GM18873 (cell line): ENCODE results near the gene KIF6.
"Not testable (repeated sequence)": the region's sequence is repeated elsewhere in the genome, so short reads cannot be mapped to it uniquely, and the experiment has no call there.

Experiments used
- ATAC-seq: cut with Tn5 transposase; IDR thresholded peaks from one replicate; pipeline ENCODE4 v1.9.1; 2021; ENCODE audit warnings: mild to moderate bottlenecking, moderate library complexity, moderate number of reproducible peaks; ENCODE audit not compliant: unreplicated experiment, low FRiP score

KIF6 gene

DNA sequence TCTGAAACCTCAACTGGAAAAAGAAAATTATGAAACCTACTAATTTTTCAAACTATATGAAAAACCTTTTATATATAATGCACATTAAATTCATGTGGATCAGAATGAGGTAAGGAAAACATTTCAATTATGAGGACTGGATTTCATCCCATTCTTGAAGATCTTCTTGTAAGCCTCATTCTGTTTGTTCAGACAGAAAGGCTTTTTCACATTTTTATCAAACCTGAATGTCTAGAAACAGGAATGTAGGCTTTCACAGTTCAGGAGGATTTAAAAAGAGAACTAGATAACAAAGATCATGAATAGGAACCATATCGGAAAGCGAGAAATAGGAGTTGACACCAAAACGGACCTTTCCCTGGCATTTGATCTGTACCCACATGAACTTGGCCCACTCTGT, 210.2 kb downstream of the KIF6 start:
- ATAC-seq = no peak

DNA sequence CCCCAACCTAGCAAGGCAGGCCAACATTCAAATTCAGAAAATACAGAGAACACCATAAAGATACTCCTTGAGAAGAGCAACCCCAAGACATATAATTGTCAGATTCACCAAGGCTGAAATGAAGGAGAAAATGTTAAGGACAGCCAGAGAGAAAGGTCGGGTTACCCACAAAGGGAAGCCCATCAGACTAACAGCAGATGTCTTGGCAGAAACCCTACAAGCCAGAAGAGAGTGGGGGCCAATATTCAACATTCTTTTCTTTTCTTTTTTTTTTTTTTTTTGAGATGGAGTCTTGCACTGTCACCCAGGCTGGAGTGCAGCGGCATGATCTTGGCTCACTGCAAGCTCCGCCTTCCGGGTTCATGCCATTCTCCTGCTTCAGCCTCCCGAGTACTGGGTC, 215.4 kb downstream of the KIF6 start:
- ATAC-seq = not testable (repeated sequence)

DNA sequence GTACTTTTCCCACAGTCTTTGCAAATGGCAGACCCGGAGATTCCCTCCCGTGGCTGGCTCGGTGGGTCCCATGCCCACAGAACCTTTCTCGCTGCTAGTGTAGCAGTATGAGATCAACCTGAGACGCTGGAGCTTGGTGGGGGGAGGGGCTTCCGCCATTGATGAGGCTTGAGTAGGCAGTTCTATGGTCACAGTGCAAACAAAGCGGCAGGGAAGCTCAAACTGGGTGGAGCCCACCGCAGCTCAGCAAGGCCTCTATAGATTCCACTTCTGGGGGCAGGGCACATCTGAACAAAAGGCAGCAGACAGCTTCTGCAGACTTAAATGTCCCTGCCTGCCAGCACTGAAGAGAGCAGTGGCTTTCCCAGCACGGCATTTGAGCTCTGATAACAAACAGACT, 216.7 kb downstream of the KIF6 start:
- ATAC-seq = no peak

DNA sequence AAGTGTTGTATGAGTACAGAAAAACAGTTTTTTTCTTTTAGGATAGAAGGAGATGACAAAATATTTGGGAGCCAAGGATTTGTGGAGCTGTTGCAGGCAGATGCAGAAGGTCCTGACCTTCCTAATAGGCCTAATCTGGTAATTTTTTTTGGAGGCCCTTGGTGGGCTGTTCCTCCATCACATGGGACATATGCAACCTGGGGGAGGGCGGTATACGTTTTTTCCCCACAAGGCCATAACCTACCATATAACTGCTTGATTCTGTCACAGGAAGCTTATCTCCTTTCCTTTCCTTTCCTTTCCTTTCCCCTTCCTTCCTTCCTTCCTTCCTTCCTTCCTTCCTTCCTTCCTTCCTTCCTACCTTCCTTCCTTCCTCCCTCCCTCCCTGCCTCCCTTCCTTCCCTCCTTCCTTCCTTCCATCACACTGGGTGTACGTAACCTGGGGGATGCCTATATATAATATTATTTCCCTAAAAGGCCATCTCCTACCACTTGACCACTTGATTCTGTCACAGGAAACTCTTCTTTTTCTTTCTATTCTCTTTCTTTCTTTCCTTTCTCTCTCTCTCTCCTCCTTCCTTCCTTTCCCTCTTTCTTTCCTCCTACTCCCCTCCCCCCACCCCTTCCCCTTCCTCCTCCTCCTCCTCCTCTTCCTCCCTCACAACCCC, 217.7 kb downstream of the KIF6 start:
- ATAC-seq = no peak

DNA sequence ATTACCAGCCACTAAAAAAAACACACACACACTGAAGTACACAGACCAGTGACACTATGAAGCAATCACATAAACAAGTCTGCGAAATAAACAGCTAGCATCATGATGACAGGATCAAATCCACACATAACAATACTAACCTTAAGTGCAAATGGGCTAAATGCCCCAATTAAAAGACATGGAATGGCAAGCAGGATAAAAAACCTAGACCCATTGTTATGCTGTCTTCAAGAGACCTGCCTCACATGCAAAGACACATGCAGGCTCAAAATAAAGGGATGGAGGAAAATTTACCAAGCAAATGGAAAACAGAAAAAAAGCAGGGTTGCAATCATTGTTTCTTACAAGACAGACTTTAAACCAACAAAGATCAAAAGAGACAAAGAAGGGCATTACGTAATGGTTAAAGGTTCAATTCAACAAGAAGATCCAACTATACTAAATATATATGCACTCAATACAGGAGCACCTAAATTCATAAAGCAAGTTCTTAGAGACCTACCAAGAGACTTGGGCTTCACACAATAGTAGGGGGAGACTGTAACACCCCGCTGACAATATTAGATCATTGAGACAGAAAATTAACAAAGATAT, 222.7 kb downstream of the KIF6 start:
- not testable (repeated sequence) for ATAC-seq

- ATAC-seq = no peak
These were observed 226.2 kb downstream of the KIF6 start for GRCh38 chr6:39499053-39499452.

DNA sequence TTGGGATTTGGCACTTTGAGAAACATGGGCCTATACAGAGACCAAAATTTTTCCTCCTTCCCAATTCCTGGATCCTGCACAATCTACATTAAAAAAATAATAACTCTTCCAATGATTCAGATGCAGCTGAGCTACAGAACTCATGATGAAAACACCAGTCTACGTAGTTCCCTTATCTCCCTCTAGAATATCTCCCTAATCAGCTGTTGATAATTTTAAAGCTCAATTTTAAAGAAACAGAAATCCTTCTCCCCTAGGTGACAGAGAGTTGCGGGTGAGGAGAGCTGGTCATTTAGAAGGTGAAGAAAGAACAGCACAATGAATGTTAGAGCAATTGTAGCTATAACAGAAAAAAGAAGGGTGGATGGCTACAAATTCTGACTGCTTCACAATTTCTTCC, 227.1 kb downstream of the KIF6 start:
- ATAC-seq = no peak

- ATAC-seq = no peak
These were observed 228.3 kb downstream of the KIF6 start for GRCh38 chr6:39496915-39497314.

DNA sequence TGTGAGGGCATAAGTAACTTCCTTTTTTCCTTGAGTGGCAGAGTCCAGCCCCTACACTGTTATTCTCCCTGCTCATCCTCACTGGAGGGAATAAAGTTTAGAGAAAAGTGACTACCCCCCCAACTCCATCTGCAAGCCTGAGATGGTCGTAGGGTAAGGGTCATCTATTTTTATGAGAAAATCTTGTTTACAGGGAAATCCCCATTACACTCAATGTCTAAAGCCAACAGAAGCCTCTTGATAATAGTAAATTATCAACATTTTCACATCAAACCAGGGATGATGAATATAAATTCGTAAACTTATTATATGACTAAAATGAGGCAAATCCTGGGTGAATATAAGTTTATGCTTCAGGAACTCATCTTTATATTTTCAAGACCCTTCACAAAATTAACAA, 228.8 kb downstream of the KIF6 start:
- ATAC-seq = no peak

DNA sequence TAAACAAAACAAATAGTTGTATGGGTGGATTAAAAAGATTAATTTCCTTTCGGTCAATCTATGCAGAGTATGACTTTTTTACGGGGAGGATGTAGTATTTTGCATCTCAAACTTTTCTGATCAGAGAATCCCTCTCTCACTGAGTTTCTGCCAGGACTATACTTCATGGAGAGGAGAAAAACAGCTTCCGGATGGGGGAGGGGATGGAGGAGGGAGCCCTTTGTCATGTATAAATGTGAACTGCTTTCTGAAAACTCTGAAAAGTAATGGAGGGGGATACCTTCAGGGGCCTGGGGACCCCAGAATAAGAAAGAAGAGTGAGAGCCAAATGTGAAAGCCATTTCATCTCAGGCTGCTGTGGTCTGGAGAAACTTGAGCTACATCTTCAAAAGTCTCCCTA, 229.6 kb downstream of the KIF6 start:
- no peak for ATAC-seq

- no peak for ATAC-seq
These were observed 230.2 kb downstream of the KIF6 start for GRCh38 chr6:39494998-39495397.

DNA sequence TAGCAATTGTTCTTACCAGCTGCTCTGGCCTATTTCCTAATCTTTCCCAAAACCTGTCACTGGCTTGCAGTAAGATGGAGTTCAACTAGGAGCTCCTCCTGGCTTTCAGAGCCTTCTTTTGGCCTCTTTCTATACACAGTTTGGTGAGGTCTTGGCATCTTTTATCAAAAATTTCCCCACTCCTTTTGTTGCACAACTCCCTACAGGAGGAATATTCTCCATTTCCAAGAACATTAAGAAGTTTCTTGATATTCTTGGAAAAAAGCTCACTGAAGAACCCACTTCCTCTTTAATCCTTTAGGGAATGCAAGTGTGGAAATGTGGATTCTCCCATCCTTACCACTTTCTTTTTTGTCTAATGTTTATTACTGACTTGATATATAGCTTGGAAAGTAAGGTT, 231.4 kb downstream of the KIF6 start:
- ATAC-seq = no peak

- ATAC-seq = no peak
These were observed 232.0 kb downstream of the KIF6 start for GRCh38 chr6:39493174-39493573.

DNA sequence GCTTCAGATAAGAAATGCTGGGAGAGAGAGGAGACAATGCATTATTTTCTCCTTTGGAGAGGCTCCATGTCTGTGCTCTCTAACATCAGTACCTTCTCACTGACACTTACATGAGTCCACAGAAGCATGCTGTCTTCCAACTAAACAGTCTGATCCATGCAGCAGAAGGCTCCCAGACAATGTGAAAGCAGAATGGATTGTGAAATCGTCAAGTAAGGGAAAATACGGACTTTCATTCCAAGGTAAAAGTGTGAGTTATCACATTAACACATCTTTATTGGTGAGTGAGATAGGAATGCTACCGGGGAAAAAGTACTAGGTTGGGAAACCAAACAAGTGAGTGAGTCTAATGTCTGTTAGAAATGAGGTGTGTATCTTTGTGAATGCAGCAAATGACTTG, 235.1 kb downstream of the KIF6 start:
- no peak for ATAC-seq

DNA sequence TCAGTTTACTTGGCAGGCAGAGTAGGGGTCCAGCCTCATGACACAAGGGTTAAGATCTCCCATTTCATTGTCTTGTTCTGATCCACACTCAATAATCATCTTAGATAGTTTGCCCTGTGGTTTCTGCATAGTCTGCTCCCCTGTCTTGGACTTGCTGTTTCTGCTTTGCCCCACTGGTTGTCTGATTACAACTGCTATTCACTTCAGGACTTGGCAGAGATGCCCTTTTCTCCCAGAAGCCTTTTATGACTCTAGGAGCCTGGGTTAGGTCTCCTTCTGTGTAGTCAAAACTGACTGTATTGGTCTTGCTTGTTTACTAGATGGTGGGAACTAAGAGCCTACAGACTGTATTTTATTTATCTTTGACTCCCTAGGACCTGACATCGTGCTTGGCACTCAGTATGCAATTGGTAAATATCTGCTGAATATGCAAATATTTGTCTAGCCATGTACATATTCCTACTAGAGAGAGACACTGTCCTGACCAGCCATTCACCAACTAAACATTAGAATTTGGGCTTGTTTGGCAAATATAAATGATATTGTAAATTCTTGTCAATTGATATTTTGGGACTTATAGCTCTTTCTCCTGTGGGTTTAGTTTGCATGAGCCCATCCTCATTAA, 236.8 kb downstream of the KIF6 start:
- no peak for ATAC-seq

- no peak for ATAC-seq
These were observed 240.9 kb downstream of the KIF6 start for GRCh38 chr6:39484276-39484675.

- ATAC-seq = not testable (repeated sequence)
These were observed 245.4 kb downstream of the KIF6 start for GRCh38 chr6:39479819-39480218.

- no peak for ATAC-seq
These were observed 248.5 kb downstream of the KIF6 start for GRCh38 chr6:39476670-39477069.

GRCh38 chr6:39476151-39476550, 249.1 kb downstream of the KIF6 start:
- no peak for ATAC-seq

GRCh38 chr6:39471954-39472659, 253.1 kb downstream of the KIF6 start:
- no peak for ATAC-seq

DNA sequence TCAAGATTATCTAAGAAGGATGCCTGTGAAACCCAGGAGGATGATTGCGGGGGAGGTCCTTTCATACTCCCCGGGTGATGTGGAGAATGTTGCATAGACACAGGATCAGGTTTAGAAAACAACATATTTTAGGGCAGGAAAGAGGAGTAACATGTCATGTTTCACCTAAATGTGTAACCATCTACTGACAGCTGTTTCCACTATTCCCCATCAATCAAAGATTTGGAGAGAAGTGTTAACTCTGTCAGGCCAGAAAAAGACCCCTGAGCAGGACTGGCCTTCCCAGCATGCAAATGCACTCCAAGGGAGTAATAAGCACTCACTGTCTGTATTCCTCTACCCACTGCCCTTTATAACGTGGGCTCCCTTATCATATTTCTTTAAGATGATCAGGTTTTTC, 254.7 kb downstream of the KIF6 start:
- no peak for ATAC-seq
